Stimulated activated effector memory CD8-positive, alpha-beta T cell treated with anti-CD3 and anti-CD28 coated beads, Interleukin-12 subunit alpha, Interleukin-12 subunit beta, amount 100 ng/mL, for 72 hours (primary cell): Measurements from ENCODE around the gene BPHL.
"Not testable (repeated sequence)": the region's sequence is repeated elsewhere in the genome, so short reads cannot be mapped to it uniquely, and the experiment has no call there.

Experiments used
- ATAC-seq: fragments of 150-1000 bp; cut with Tn5 transposase; 2 replicates; pipeline ENCODE4 v1.10.0; 2021
- DNase-seq, 2 donors: peaks; one replicate each; pipeline ENCODE4 v3.0.0; 2021 to 2022; ENCODE audit warnings: low spot score in 2 of 2
- H3K27ac Mint-ChIP-seq: one replicate; pipeline ENCODE4 v1.8.0; 2022; ENCODE audit warnings: mild to moderate bottlenecking, mixed read lengths
- H3K36me3 Mint-ChIP-seq: one replicate; pipeline ENCODE4 v1.8.0; 2022; ENCODE audit warnings: mild to moderate bottlenecking, mixed read lengths
- H3K4me1 Mint-ChIP-seq: one replicate; pipeline ENCODE4 v1.8.0; 2022; ENCODE audit warnings: mixed read lengths
- H3K4me3 Mint-ChIP-seq: one replicate; pipeline ENCODE4 v1.8.0; 2022; ENCODE audit warnings: mild to moderate bottlenecking, mixed read lengths
- H3K9me3 Mint-ChIP-seq: one replicate; pipeline ENCODE4 v1.8.0; 2022; ENCODE audit warnings: mixed read lengths

The BPHL gene

DNA sequence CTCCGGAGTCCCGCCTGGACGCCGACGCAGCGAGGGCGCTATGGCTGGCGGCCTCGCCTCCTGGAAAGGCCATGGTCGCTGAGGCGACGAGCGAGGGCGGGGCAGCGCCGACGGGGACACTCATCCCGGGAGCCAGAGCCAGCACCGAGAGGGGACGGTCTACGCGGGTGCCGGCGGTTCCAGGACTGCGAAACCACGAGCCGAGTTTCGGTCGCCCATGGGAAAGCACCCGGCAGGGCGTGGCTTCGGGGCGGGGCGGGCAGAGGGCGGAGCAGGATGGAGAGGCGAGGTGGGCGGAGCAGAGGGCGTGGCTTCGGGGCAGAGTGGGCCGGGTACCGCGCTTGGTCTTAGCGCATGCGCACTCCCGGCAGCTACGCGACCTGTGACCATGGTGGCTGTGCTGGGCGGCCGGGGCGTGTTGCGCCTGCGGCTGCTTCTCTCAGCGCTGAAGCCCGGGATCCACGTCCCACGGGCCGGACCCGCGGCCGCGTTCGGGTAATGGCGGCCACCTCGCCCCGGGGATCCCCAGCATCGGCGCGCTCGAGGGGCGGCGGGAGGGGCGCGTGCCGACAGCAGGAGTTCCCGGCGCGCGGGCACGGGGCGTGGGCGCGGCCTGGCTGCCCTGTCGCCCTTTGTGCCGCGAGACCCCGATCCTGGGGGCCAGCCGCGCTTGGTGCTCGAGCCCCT, at the start of gene BPHL:
TSS of gene BPHL (plus strand) at position 359 of the 687 bp plus-strand sequence. CDS start at position 389, 30 bp downstream.
- Mint-ChIP-seq H3K27ac (peak within 1 kb of the TSS; percentile 83), H3K4me1 (peaks cover 15% of the 10 kb centered on the region), H3K36me3 (peaks cover 25% of the 10 kb centered on the region), H3K4me3 (peak within 1 kb of the TSS; percentile 71), H3K9me3 (no peaks in the 10 kb centered on the region)
- ATAC-seq, result peak; percentile 93
- DNase-seq, result peak; percentile 100

- H3K4me1 Mint-ChIP-seq, result peaks cover 70% of the 10 kb centered on the region
- no peak overlapping the region for H3K4me3 Mint-ChIP-seq
- peaks cover 57% of the 10 kb centered on the region for H3K36me3 Mint-ChIP-seq
- H3K27ac Mint-ChIP-seq, result peak overlapping the region; percentile 60
- DNase-seq (no peak), ATAC-seq (no peak)
- H3K9me3 Mint-ChIP-seq, result no peaks in the 10 kb centered on the region
Measured at GRCh38 chr6:3071568-3071967, 46.9 kb upstream of the BPHL start.

DNA sequence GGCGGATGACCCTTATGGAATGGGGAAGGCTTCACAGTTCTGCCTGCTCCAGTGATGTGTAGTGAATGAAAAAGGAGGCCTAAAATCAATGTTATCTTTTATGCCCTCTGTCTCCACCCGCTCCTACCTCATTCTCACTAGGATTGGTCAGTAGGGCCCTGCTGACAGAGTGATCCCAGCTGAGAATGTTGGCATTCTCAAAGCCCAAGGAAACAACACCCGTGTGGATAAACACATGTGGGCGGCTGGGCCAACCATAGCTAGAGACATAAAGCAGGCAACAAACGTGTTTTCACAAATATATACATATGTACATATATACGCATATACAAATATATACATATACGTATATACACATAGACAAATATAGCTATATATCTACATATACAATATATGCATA, 45.7 kb upstream of the BPHL start:
- ATAC-seq (no peak), DNase-seq (no peak)
- Mint-ChIP-seq H3K9me3 (no peaks in the 10 kb centered on the region), H3K4me1 (peaks cover 71% of the 10 kb centered on the region), H3K27ac (peak overlapping the region; percentile 71), H3K4me3 (no peak overlapping the region), H3K36me3 (peaks cover 69% of the 10 kb centered on the region)

DNA sequence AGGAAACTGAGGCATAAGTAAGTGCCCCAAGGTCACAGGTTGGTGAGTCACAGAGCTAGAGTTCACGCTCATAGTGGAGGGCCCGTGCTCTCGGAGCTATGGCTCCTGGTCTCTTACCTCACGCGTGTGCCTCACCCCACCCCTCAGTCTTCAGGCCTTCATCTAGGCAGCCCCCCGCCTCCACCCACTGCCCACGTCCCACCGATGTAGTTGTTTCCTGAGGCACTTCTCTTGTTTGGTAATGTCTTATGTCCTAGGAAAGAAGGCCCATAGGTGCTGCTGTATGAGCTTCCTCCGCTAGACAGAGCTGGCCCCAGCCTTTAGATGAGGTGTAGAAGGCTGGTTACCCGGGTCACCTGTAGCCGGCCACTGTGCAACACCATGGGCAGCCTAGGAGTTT, 45.1 kb upstream of the BPHL start:
- Mint-ChIP-seq H3K36me3 (peaks cover 69% of the 10 kb centered on the region), H3K4me3 (no peak overlapping the region), H3K4me1 (peaks cover 66% of the 10 kb centered on the region), H3K27ac (peak overlapping the region; percentile 51), H3K9me3 (no peaks in the 10 kb centered on the region)
- ATAC-seq (no peak), DNase-seq (no peak)

- H3K9me3 Mint-ChIP-seq, result no peaks in the 10 kb centered on the region
- ATAC-seq (no peak), DNase-seq (no peak)
- H3K36me3 Mint-ChIP-seq, result peaks cover 73% of the 10 kb centered on the region
- H3K27ac Mint-ChIP-seq, result peak overlapping the region; percentile 90
- H3K4me3 Mint-ChIP-seq, result peak overlapping the region; percentile 51
- peaks cover 61% of the 10 kb centered on the region for H3K4me1 Mint-ChIP-seq
Measured at GRCh38 chr6:3075772-3076113, 42.8 kb upstream of the BPHL start.

DNA sequence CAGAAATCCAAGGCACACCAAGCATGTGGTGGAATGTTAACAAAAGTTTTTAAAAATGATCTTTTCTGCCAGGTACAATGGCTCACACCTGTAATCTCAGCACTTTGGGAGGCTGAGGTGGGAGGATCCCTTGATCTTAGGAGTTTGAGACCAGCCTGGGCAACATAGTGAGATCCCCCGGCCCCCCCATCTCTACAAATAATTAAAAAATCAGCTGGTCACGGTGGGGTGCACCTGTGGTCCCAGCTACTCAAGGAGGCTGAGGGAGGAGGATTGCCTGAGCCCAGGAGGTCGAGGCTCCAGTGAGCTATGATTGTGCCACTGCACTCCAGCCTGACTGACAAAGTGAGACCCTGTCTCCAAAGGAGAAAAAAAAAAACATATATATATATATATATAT, 42.2 kb upstream of the BPHL start:
- ATAC-seq (no peak), DNase-seq (no peak)
- Mint-ChIP-seq H3K36me3 (peaks cover 74% of the 10 kb centered on the region), H3K4me3 (peak overlapping the region; percentile 51), H3K9me3 (no peaks in the 10 kb centered on the region), H3K27ac (peak overlapping the region; percentile 90), H3K4me1 (peaks cover 55% of the 10 kb centered on the region)

DNA sequence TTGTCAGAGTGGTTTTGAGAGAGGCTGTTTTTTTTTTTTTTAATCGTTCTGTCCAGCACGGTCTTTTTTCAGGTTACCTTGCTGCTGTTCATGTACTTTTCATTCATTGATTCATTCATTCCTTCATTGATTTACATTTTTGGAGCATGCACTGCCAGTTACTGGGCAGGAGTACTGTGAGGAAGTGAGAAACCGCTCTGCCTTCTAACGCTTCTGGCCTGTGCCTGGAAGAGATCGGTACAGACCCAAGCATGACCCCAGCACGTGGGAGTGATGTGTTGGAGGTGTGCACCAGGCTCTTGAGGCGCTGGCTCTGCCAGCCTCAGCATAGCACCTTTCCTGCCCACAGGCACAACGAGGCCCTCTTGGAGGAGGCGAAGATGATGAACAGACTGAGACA, 41.1 kb upstream of the BPHL start:
- Mint-ChIP-seq H3K4me1 (peaks cover 50% of the 10 kb centered on the region), H3K36me3 (peaks cover 78% of the 10 kb centered on the region), H3K4me3 (no peak overlapping the region), H3K27ac (peak overlapping the region; percentile 90), H3K9me3 (no peaks in the 10 kb centered on the region)
- ATAC-seq, result peak; percentile 45
- DNase-seq, result no peak

GRCh38 chr6:3078952-3079351, 39.6 kb upstream of the BPHL start:
- not testable (repeated sequence) for H3K9me3 Mint-ChIP-seq, H3K27ac Mint-ChIP-seq, H3K4me3 Mint-ChIP-seq, ATAC-seq, DNase-seq
- peaks cover 80% of the 10 kb centered on the region for H3K36me3 Mint-ChIP-seq
- H3K4me1 Mint-ChIP-seq, result peaks cover 40% of the 10 kb centered on the region

DNA sequence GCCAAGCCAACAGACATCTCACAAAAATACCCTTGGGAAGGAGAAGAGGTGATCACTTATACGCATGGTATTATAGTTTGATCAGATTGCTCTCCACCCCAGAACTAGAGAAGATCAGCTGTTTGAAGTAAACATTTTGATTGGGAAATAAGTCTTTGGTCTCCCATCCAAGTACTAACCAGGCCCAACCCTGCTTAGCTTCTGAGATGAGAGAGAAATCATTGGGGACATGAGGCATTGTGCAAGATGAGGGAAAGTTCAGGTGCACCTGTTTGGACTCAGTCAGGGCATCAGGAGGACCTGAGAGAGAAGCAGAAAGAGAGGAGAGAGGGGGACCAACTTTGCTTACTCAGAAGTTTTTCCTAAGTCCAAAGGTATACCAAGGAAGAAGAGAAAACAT, 38.8 kb upstream of the BPHL start:
- Mint-ChIP-seq H3K4me3 (no peak overlapping the region), H3K4me1 (peaks cover 36% of the 10 kb centered on the region), H3K9me3 (no peaks in the 10 kb centered on the region), H3K36me3 (peaks cover 86% of the 10 kb centered on the region), H3K27ac (no peak overlapping the region)
- DNase-seq (no peak), ATAC-seq (no peak)

- no peaks in the 10 kb centered on the region for H3K9me3 Mint-ChIP-seq
- H3K4me1 Mint-ChIP-seq, result peaks cover 13% of the 10 kb centered on the region
- DNase-seq (no peak), ATAC-seq (no peak)
- no peak overlapping the region for H3K27ac Mint-ChIP-seq
- H3K4me3 Mint-ChIP-seq, result no peak overlapping the region
- peaks cover 99% of the 10 kb centered on the region for H3K36me3 Mint-ChIP-seq
Measured at GRCh38 chr6:3081960-3082359, 36.6 kb upstream of the BPHL start.

DNA sequence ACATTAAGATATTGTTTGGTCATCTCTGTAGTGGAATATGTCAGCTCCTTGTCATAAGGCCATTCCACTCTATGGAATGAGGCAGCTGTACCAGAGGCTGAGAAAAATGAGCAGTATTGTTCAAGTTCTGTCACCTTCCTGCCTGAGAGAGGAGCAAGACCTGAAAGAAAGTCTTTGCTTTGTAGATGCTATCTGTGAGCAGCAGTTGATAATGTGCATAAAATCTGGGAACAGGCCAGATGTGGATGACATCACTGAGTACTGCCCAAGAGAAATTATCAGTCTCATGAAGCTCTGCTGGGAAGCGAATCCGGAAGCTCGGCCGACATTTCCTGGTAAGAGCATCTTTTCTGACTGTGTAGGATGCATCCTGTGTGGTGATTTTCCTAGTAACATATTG, 33.4 kb upstream of the BPHL start:
- Mint-ChIP-seq H3K9me3 (no peaks in the 10 kb centered on the region), H3K4me3 (no peak overlapping the region), H3K4me1 (peaks cover 12% of the 10 kb centered on the region), H3K36me3 (peaks cover 99% of the 10 kb centered on the region), H3K27ac (no peak overlapping the region)
- no peak for ATAC-seq
- no peak for DNase-seq

GRCh38 chr6:3086282-3086946, 32.1 kb upstream of the BPHL start:
- Mint-ChIP-seq H3K9me3 (no peaks in the 10 kb centered on the region), H3K36me3 (peaks cover 93% of the 10 kb centered on the region)
- ATAC-seq, result no peak

DNA sequence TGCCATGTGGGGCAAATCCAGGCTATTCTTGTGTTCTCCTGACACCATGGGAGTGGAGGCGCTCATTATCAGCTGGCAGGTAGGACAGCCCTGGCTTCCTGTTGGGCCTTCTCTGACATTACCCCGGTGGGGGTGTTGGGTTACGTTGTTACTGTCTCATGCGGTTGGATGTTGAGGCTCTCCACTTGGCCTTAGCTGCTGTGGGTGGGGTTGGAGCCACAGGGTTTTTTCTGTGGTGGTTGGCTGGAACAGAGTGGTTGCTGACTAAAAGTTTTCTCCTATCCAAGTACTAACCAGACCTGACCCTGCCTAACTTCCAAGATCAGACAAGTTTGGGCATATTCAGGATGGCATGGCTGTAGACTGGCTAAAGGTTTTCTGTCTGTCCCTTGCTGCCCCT, 30.1 kb upstream of the BPHL start:
- peaks cover 73% of the 10 kb centered on the region for H3K36me3 Mint-ChIP-seq
- ATAC-seq (peak; percentile 87), DNase-seq (peak in 1 of 2 donors; percentile 12)
- peak overlapping the region; percentile 50 for H3K27ac Mint-ChIP-seq
- H3K4me3 Mint-ChIP-seq, result no peak overlapping the region
- peaks cover 12% of the 10 kb centered on the region for H3K4me1 Mint-ChIP-seq
- H3K9me3 Mint-ChIP-seq, result no peaks in the 10 kb centered on the region

More at GRCh38 chr6:3086282-3086946, 32.1 kb upstream of the BPHL start:
- DNase-seq, result no peak
- peaks cover 12% of the 10 kb centered on the region for H3K4me1 Mint-ChIP-seq
- H3K4me3 Mint-ChIP-seq, result no peak overlapping the region
- peak overlapping the region; percentile 73 for H3K27ac Mint-ChIP-seq

DNA sequence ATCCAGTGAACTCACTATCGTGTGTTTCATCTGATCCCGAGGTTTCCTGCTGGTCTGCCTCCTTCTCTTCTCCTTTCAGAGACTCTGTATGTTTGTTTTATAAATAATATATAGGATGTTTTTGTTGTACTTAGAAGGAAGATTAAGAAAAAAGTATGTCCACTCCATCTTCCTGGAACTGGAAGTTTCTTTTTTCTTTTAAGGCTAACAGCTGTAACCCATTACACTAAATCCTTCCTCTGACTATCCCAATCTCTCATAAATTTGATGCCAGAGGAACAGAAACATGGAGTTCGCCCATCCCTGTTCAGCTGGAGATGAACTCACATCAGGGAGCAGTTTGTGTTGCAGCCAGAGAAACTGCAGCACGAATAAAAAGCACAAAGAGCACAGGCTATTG, 29.5 kb upstream of the BPHL start:
- Mint-ChIP-seq H3K36me3 (peaks cover 70% of the 10 kb centered on the region), H3K9me3 (no peaks in the 10 kb centered on the region), H3K4me1 (peaks cover 12% of the 10 kb centered on the region), H3K27ac (peak overlapping the region; percentile 50), H3K4me3 (no peak overlapping the region)
- no peak for ATAC-seq
- DNase-seq, result no peak

- Mint-ChIP-seq H3K4me3 (no peak overlapping the region), H3K9me3 (no peaks in the 10 kb centered on the region), H3K27ac (peak overlapping the region; percentile 50), H3K36me3 (peaks cover 70% of the 10 kb centered on the region), H3K4me1 (peaks cover 12% of the 10 kb centered on the region)
- DNase-seq (no peak), ATAC-seq (no peak)
Measured at GRCh38 chr6:3090013-3090412, 28.5 kb upstream of the BPHL start.

DNA sequence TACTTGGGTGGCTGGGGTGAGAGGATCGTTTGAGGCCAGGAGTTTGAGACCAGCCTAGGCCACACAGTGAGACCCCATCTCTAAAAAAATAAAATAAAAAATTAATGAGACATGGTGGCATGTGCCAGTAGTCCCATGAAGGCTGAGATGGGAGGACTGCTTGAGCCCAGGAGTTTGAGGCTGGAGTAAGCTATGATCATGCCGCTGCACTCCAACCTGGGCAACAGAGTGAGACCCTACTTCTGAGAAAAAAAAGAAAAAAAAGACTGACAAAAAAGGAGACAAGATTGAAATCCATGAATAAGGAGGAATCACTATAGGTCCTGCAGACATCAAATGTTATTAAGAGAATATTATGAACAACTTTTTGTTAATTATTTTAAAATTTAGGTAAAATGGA, 23.7 kb upstream of the BPHL start:
- ATAC-seq (no peak), DNase-seq (no peak)
- no peaks in the 10 kb centered on the region for H3K4me1 Mint-ChIP-seq
- peaks cover 71% of the 10 kb centered on the region for H3K36me3 Mint-ChIP-seq
- no peaks in the 10 kb centered on the region for H3K9me3 Mint-ChIP-seq
- H3K27ac Mint-ChIP-seq, result no peak overlapping the region
- H3K4me3 Mint-ChIP-seq, result no peak overlapping the region
